Suppressor macrophage treated with lipopolysaccharide for 1 hour (primary cell): Measurements from ENCODE around the gene GLMN.

Experiments used
- DNase-seq, 3 donors: peaks; one replicate each; pipeline ENCODE4 v3.0.0-alpha.2; 2020 to 2022

GLMN gene, protein sequence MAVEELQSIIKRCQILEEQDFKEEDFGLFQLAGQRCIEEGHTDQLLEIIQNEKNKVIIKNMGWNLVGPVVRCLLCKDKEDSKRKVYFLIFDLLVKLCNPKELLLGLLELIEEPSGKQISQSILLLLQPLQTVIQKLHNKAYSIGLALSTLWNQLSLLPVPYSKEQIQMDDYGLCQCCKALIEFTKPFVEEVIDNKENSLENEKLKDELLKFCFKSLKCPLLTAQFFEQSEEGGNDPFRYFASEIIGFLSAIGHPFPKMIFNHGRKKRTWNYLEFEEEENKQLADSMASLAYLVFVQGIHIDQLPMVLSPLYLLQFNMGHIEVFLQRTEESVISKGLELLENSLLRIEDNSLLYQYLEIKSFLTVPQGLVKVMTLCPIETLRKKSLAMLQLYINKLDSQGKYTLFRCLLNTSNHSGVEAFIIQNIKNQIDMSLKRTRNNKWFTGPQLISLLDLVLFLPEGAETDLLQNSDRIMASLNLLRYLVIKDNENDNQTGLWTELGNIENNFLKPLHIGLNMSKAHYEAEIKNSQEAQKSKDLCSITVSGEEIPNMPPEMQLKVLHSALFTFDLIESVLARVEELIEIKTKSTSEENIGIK

DNA sequence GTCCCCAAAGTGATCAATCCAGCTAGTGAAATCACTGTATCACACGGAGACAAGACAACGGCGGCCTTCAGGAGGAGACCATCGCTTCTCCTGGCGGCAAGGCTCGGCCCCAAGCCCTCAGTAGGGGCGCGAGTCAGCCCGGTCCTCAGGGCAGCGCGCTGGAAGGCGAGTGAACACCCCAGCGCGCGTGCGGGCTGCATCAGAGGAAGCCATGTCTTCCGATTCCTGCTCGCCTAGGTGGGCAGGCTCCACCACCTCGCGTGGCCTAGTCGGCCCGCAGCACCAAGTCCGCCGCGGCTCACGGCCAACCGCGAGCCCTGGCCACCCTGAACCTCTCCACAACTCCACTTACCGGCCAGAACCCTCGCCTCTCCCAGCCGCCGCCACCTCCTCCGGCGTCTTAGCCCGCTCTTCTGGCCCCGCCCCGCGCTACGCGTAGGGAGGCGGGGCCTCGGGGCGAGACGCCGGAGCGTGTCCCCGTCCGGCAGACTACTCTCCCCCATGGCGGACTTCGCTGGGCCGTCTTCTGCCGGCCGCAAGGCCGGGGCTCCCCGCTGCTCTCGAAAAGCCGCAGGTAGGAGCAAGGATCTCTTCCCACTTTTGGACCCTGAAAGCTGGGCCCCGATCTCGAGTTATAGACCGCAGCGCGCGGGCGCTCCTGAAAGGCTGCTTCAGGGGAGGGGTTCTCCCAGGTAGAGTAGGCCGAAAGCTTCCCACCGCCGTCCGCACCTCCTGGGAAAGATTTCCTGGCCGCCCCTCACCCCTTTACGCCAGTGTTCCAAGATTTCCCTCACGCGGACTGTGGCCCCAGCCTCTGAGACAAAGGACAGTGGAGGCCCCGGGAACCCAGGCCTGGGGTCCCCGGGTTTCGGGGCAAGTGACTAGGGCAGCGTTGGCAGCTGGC lies at the start of gene GLMN, which contains the start of gene RPAP2:
GLMN (minus strand) TSS at position 415 of the 904 bp plus-strand sequence. CDS start 988 bp downstream, outside the sequence.
RPAP2 (plus strand) TSS at position 487 of the 904 bp plus-strand sequence; CDS start at position 502, 15 bp downstream.
- peak; percentile 88 to 95 (median 92) for DNase-seq

DNA sequence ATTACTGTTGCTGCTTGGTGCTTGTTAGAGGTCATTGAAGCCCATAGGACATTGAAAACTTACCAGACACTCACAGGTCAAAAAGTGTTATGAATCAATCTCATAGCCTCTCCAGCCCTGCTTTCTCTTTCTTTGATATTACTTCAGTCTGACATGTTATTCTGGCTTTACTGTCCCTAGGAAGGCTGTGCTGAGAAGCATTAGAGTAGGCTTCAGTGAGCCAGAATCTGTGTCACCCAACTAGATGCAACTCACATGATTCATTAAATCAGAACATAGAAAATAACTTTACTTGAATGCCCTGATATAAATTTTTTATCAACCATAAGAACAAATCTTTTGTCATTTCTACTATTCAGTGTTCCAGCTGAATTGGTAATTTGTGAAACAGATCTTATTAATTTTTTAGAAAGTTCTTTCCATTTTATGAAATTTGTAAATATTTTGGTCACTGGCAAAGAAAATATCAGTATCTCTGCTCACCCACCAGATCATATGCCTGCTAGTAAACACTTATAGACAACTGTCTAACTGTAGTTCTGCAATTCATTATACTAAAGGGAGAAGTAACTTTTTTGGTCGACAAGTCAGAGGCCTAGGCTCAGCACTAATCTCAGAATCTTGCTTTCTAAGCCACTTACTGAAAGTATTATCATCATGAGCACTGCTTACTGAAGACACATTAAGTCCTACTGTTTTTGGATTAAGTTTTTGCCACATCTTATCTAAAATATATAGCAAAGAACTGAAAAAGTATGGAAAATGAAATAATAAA lies 48.3 kb upstream of the GLMN start:
- peak; percentile 22 to 49 (median 38) for DNase-seq

DNA sequence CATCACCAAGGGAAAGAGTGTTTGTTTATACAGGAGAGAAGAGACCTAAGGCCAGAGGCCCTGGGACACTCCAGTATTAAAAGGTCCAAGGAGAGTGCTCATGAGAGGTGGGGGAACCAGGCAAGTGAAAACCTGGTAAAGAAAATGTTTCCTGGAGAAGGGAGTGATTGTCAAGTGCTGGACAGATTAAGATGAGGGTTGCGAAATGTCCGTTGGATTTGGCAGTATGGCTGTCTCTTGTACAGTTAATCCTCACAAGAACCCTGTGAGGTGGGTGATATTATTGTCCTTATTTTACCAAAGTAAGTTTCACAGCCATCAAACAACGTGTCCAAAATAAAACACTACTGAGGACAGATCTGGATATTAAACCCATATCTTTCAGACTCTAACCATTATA lies 44.3 kb upstream of the GLMN start:
- no peak for DNase-seq

DNA sequence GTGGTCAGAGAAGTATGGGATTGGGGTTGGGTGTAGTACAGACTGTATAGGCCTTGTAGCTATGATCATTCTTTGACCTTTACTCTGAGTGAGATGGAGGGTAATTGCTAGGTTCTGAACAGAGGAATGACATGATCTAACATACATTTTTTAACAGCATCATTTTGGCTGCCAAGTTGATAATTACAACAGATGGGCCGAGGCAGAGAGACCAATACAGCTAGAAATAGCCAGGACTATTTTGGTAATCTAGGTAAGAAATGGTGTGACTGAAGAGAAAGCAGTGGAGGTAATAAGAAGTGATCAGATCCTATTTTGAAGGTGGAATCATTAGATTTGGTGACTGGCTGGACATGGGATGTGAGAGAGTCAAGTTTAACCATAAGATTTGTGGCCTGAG lies 43.6 kb upstream of the GLMN start:
- DNase-seq: no peak

DNA sequence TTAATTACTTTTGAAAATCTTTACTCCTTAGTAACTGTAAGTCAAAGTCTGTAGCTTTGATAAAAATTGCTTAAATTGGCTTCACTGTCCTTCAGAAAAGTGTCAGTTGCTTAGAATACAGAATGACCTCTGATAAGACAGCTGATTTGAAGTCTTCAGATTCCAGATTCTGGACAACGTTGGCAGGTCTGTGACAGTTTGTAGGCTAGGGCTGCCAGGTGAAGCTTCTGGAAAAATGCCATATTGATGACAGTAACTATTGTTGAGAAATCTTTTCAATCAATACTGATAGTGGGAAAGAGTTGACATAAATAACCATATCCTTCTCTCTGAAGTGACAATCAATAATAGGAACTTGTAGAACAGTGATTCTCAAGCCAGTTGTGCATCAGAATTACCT lies 41.4 kb upstream of the GLMN start:
- DNase-seq: no peak

DNA sequence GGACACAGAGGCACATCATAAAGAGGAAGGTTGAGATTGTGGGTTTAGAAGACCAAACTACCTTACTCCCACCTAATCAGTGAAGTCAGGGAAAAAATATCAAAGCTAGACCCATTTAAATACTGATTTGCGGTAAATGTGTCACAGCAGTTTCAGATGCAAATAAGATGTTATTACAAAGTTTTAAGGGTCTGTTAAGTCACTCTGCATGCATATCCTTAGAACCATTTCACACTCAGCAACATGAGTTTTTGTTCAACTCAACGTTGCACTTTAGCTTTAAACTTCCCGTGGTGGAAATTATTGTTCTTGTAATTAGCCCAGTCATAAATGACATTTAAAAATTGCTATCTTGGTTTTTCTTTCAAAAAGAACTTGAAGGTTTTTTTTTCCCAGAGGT lies 34.9 kb upstream of the GLMN start:
- no peak for DNase-seq

DNA sequence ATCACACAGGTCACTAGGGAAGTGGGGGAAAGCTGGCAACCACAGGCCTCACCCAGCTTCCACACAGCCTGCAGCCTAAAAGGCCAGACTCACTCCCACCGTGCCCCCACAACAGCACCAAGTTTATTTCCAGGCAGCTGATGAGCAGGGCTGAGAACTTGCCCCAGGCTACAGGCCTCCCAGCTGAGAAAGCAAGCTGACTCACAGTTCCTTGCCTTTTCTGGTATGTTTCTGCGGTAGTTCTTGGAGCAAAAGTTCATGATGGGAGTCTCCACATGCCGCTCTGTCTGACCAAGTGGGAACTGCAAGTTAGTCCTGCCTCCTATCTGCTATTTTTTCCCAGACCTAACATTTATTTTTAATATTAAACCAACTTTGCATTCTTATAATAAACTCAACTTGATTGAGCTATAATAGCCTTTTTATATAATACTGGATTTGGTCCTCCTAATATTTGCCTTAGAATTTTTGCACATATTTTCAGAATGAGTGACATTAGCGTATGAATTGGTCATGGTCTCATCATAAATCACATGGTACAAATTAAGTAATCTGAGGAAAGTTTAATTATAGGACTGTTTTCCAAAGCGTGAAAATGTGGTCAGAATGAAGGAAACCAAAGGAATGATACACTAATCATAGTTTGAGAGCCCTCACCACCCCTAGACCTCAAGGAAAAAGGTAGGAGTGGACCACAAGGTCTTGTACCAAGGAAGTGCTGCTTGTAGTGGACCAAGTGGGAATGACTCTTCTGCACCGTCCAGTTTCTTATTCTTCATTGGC lies 30.8 kb upstream of the GLMN start:
- DNase-seq: no peak

DNA sequence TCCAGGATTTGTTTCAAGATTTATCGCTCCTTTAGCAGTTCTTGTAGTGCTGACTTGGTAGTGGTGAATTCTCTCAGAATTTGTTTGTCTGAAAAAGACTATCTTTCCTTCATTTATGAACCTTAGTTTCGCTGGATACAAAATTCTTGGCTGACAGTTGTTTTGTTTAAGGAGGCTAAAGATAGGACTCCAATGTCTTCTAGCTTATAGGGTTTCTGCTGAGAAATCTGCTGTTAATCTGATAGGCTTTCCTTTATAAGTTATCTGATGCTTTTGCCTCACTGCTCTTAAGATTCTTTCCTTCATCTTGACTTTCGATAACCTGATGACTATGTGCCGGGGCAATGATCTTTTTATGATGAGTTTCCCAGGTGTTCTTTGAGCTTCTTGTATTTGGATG lies 29.0 kb upstream of the GLMN start:
- DNase-seq: no peak

DNA sequence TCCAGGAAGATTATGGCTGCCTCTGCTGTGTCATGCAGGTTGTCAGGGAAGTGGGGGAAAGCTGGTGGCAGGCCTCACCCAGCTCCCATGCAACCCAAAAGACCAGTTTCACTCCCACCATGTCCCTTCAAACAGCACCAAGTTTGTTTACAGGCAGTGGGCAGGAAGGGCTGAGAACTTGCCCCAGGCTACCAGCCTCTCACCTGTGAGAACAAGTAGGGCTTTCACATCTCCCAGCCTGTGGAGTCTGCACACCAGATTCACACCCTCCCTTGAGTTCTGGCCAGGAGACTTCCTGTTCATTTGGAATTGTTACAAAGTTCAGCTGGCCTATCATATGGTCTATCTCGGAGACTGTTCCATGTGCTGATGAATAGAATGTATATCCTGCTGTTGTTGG lies 27.9 kb upstream of the GLMN start:
- no peak for DNase-seq

DNA sequence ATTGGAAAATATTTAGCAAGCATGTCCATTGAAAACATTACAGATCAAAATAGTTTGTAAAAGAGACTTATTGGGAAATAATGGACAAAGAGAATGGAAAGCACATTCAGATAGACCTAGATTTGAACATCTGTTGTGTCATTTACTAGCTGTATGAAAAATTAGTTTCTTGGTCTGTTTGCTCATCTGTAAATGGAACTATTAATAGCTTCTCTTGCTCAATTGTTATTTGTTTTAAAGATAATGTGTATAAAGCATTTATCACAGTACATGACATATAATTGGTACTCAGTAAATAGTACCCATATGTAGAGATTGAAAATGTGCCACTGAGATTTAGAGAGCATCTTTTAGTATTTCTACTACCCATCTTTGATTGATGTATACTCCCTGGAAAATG lies 26.0 kb upstream of the GLMN start:
- DNase-seq: no peak

DNA sequence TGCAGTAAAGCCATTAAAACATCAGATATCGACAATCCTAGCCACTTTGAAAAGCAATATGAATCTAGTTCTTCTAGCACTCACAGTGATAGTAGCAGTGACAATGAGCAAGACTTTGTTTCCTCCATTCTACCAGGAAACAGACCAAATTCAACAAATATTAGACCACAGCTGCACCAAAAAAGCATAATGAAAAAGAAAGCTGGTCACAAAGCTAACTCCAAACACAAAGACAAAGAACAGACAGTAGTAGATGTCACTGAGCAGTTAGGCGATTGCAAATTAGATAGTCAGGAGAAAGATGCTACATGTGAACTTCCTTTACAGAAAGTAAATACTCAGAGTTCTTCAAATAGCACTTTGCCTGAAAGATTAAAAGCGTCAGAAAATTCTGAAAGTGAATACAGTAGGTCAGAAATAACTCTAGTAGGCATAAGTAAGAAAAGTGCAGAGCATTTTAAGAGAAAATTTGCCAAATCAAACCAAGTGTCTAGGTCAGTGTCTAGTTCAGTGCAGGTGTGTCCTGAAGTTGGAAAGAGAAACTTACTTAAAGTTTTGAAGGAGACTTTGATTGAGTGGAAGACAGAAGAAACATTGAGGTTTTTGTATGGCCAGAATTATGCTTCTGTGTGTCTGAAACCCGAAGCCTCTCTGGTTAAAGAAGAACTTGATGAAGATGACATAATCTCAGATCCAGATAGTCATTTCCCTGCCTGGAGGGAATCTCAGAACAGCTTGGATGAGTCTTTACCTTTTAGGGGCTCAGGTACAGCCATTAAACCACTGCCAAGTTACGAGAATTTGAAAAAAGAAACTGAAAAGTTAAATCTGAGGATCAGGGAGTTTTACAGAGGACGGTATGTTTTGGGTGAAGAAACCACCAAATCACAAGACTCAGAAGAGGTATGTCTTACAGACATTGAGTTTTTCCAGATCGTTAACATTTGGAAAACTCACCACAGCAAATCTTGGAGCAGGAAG lies 25.0 kb upstream of the GLMN start:
- no peak for DNase-seq

DNA sequence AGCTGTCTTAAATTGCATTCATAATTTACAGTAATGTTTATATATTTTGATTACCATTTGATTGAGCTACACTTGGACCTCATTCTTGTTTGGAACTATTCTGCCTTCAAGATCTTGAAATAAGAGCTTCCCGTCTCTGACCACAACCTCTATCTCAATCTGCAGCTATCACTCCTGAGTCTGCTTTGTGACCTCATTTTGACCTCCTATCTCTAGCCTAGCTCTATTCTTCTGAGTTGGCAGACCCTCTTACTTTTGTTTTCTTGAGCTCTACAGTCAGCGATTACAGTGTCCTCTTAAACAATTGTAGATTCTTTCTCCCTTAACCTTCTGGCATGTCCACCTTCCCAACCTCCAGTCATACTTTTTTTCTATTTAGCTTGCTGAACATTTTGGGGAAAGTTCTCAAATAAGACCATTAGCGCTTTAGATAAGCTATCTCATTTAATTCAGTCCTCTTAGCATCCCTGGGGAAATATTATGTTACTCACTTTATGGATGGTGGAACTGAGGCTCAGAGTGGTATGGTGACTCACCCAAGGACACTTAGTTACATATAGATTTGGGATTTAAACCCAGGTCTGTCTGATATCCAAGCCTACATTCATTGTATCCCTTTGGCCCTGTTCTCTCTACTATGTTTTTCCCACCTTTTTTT lies 19.2 kb upstream of the GLMN start:
- no peak for DNase-seq

DNA sequence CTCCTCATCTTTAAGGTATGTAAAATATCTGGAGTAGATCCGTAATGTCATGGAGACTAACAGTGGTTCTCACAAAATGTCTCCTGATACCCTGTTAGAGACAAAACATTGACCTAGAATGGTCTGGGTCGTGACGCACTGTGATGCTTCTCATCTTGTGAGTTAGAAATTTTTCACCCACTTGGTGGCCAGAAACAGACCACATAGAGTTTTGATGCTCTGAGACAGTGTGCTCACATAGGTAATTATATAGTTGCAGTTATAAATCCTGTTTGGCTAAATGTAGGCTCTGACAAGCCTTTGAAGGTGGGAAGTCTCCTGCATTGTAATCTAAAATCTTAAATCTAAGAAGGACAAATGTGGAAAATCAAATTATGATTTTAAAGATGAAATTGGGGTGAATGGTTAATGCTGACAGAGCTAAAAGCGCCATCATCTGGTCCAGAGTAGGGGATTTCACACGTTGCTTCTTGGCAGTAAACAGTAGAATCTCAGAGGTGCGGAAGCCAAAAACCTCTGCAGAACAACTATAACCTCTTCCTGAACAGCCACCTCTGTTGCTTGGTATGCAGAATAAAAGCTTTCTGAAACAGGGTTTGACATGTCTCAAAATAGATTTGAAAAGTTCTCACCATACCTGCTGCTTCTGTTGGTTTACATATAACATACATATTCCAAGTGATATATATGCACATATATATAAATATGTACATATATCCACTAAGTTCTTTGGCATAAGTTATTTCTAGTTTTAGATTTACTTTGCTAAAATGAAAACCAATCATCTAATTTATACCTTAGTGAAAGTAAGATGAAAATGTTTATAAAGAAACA lies 17.2 kb upstream of the GLMN start:
- DNase-seq: no peak

DNA sequence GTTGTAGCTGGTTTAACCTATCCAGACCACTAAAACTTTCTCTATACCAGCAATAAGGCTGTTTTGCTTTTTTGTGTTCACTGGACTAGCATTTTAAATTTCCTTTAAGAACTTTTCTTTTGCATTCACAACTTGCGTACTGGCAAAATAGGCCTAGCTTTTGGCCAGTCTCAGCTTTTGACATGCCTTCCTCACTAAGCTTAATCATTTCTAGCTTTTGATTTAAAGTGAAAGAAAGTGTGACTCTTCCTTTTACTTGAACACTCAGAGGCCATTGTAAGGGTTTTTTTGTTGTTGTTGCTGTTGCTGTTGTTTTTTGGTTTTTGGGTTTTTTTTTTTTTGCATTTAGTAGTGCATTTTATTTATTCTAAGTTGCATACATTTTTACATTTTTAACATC lies 15.2 kb upstream of the GLMN start:
- DNase-seq: no peak

DNA sequence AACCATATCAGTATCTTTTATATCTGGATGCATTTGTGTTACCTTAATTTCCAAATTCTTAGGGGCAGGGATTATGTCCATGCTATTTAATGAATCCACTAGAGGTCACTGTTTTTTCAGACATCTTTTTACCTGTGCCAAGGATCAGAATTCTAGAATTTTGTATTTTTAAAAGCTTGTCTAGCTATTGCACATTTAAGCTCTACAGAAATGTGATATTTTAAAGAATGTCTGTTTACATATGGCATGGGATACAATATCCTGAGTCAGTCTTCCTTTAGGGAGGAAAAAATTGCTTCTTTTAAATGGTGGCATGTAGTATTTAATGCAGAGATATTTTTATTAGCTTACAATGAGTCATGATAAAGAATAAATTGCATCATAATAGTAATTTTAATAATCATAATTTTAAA lies 11.4 kb upstream of the GLMN start:
- peak; percentile 27 to 63 (median 59) for DNase-seq

DNA sequence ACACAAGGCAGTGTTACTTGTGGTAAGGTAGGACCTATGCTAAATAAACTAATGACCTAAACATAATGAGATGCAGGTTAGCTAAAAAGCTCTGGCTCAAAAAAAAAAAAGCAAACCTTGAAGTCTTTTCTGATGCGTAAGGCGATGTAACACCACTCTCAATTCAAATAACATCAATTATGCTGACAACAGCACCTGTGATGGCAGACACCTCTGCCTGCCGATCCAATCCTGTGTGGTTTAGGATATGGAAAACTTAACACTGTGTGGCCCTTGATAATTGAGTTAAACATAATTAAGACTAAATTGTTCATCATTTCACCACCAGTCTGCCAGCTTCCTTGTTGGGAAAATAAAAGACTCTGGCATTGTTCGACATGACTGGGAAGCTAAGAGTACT lies 9.2 kb upstream of the GLMN start:
- DNase-seq: no peak

DNA sequence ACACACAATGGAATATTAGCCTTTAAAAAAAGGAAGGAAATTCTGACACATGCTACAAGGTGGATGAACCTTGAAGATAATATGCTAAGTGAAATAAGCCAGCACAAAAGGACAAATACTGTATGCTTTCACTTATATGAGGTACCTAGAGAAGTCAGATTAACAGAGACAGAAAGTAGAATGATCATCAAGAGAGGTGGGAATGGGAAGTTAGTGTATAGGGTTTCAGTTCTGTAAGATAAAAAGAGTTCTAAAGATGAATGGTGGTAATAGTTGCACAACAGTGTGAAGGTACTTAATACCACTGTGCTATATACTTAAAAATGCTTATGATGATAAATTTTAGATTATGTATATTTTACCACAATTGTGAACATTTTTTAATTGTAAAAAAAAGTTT lies 7.2 kb upstream of the GLMN start:
- no peak for DNase-seq

DNA sequence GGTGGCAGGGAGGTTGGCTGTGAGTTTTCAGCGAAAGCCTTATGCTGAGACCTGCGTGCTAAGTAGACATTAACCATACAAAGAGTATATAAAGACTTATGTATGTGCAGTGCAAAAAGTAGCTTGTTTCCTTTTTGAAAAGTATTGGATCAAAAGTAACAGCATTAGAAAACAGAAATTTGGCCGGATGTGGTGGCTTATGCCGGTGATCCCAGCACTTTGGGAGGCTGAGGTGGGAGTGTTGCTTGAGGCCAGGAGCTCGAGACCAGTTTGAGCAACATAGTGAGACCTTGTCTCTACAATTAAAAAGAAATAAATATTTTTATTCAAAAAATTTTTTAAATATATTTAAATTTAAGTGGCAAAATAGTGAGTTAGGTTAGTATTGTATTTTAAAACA lies 2.2 kb upstream of the GLMN start:
- no peak for DNase-seq
